Naive thymus-derived CD4-positive, alpha-beta T cell (primary cell): Measurements from ENCODE around the gene MYO9A. TPM values are rescaled to one million over a fixed set of nuclear protein-coding genes. Genes with fewer than 3 reads are reported as not detected.

Experiments used
- ATAC-seq: fragments of 150-1000 bp; cut with Tn5 transposase; 2 replicates; pipeline ENCODE4 v1.10.0; 2021; ENCODE audit warnings: mild to moderate bottlenecking, moderate library complexity
- CTCF ChIA-PET: fragments of 350-600 bp; sonication (Branson Sonifier 250); formaldehyde crosslinking; loops from one replicate; lab custom pipeline; 2021; ENCODE audit warnings: antibody characterized with exemption; lab: Charles Lee
- POLR2A ChIA-PET: fragments of 350-600 bp; sonication (Branson Sonifier 250); formaldehyde crosslinking; loops from one replicate; lab custom pipeline; 2021; ENCODE audit warnings: antibody characterized with exemption, inconsistent platforms; lab: Charles Lee
- DNase-seq, 9 donors: peaks; one replicate each; pipeline versions ENCODE4 v3.0.0 to v3.0.0-alpha.2; 2020 to 2022; ENCODE audit warnings: mixed read lengths in 1 of 9
- H3K27ac ChIP-seq: one replicate; pipeline ENCODE4 v1.7.0; 2013; ENCODE audit warnings: mild to moderate bottlenecking, low read depth, low read length, moderate library complexity
- H3K27me3 ChIP-seq, 2 donors: one replicate each; pipeline ENCODE4 v1.7.0; 2013; ENCODE audit warnings: low read length in 2 of 2, mild to moderate bottlenecking in 2 of 2, moderate library complexity in 2 of 2; ENCODE audit not compliant: control insufficient read depth in 2 of 2, insufficient read depth in 2 of 2
- H3K36me3 ChIP-seq, 3 experiments: 1 replicate in 2 of 3; 2 replicates in 1 of 3; pipeline ENCODE4 v1.7.0; 2013; ENCODE audit warnings: low read length in 3 of 3, mild to moderate bottlenecking in 3 of 3, moderate library complexity in 1 of 3; ENCODE audit not compliant: insufficient read depth in 3 of 3, control insufficient read depth in 2 of 3
- H3K4me1 ChIP-seq, 2 donors: one replicate each; pipeline ENCODE4 v1.7.0; 2013; ENCODE audit warnings: low read length in 2 of 2, mild to moderate bottlenecking in 2 of 2, moderate library complexity in 1 of 2; ENCODE audit not compliant: control insufficient read depth in 2 of 2, insufficient read depth in 2 of 2
- H3K4me3 ChIP-seq: 2 replicates; pipeline ENCODE4 v1.7.0; 2013; ENCODE audit warnings: mild to moderate bottlenecking, low read length
- H3K9me3 ChIP-seq, 3 experiments: 1 replicate in 2 of 3; 2 replicates in 1 of 3; pipeline ENCODE4 v1.7.0; 2013; ENCODE audit warnings: low read length in 3 of 3; ENCODE audit not compliant: control insufficient read depth in 2 of 3
- H3K27ac Mint-ChIP-seq, 9 donors: one replicate each; pipeline ENCODE4 v1.8.0; 2020 to 2022; ENCODE audit warnings: mixed read lengths in 9 of 9, mild to moderate bottlenecking in 8 of 9, moderate library complexity in 5 of 9, inconsistent platforms in 2 of 9
- H3K27me3 Mint-ChIP-seq, 5 donors: one replicate each; pipeline ENCODE4 v1.8.0; 2021 to 2022; ENCODE audit warnings: mixed read lengths in 5 of 5, mild to moderate bottlenecking in 1 of 5
- H3K36me3 Mint-ChIP-seq, 5 donors: one replicate each; pipeline ENCODE4 v1.8.0; 2020 to 2022; ENCODE audit warnings: mixed read lengths in 5 of 5, mild to moderate bottlenecking in 3 of 5, inconsistent platforms in 1 of 5
- H3K4me1 Mint-ChIP-seq, 7 donors: one replicate each; pipeline ENCODE4 v1.8.0; 2020 to 2022; ENCODE audit warnings: mixed read lengths in 7 of 7, mild to moderate bottlenecking in 3 of 7, inconsistent platforms in 1 of 7
- H3K4me3 Mint-ChIP-seq, 10 donors: one replicate each; pipeline ENCODE4 v1.8.0; 2020 to 2022; ENCODE audit warnings: mild to moderate bottlenecking in 10 of 10, mixed read lengths in 10 of 10, moderate library complexity in 6 of 10, inconsistent platforms in 2 of 10
- H3K9me3 Mint-ChIP-seq, 11 donors: one replicate each; pipeline ENCODE4 v1.8.0; 2020 to 2022; ENCODE audit warnings: mixed read lengths in 11 of 11, mild to moderate bottlenecking in 4 of 11, inconsistent platforms in 1 of 11, moderate library complexity in 1 of 11
- intact Hi-C, 2 donors: fragments of 100-400 bp; cut with micrococcal nuclease; formaldehyde crosslinking; loops; one replicate each; pipeline ENCODE4 v1.15.1; 2023
- polyA plus RNA-seq, 2 donors: library from polyadenylated mRNA; unstranded; fragments of 300-500 nt; fragmentation: Illumina TruSeq; gene quantifications; one replicate each; pipeline ENCODE4 v1.2.3, GENCODE V29; 2021
- total RNA-seq, 6 experiments: library from RNA in 5 of 6; stranded (reverse) in 5 of 6; gene quantifications; 1 replicate in 5 of 6; 2 replicates in 1 of 6; pipeline ENCODE4 v1.2.3 and lab custom pipeline; 2021 to 2026

Gene MYO9A
- total and polyA plus RNA-seq, 7 experiments from 2014 or later: 8.4 to 53.3 (median 29.0) TPM

DNA sequence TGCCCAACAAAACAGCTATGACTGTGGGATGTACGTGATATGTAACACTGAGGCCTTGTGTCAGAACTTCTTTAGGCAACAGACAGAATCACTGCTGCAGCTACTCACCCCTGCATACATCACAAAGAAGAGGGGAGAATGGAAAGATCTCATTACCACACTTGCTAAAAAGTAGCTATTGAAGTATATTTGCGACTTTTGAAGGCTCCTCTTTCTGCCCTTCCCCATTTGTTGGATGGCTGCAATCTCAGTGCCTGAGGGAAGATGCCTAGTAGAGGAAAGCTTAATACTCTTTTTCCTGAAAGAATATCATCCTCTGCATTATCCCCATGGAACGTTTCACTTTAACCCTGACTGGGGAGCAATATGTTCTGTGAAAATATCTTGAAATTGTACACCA, 22.1 kb upstream of the MYO9A start:
- ATAC-seq: no peak

GRCh38 chr15:72139667-72140066, 21.7 kb upstream of the MYO9A start:
- Mint-ChIP-seq H3K36me3 (peaks cover 0 to 4% (median 0%) of the 10 kb centered on the region in 5 donors), H3K4me3 (no peak overlapping the region), H3K27me3 (no peaks in the 10 kb centered on the region), H3K9me3 (no peaks in the 10 kb centered on the region), H3K4me1 (peaks cover 0 to 5% (median 0%) of the 10 kb centered on the region in 7 donors), H3K27ac (no peak overlapping the region)
- no peaks in the 10 kb centered on the region for H3K9me3 ChIP-seq
- CTCF ChIA-PET: no interaction called here
- no peak for DNase-seq
- no peaks in the 10 kb centered on the region for H3K27me3 ChIP-seq
- no peak for ATAC-seq
- intact Hi-C loops: no loop called here
- H3K27ac ChIP-seq: no peak overlapping the region
- no peak overlapping the region for H3K4me3 ChIP-seq
- no peaks in the 10 kb centered on the region for H3K36me3 ChIP-seq
- POLR2A ChIA-PET: interaction anchor here (0.6 kb wide), 2 partner anchors 27 to 92 kb away, joined by 3 to 4 read pairs; no protein-coding TSS in a partner anchor
- H3K4me1 ChIP-seq: no peaks in the 10 kb centered on the region

More for the DNA sequence above, 22.1 kb upstream of the MYO9A start:
- intact Hi-C loops: no loop called here
- Mint-ChIP-seq H3K36me3 (peaks cover 0 to 4% (median 0%) of the 10 kb centered on the region in 5 donors), H3K4me3 (no peak overlapping the region), H3K4me1 (peaks cover 0 to 5% (median 0%) of the 10 kb centered on the region in 7 donors), H3K27ac (no peak overlapping the region), H3K27me3 (peaks cover 0 to 2% (median 0%) of the 10 kb centered on the region in 5 donors), H3K9me3 (no peaks in the 10 kb centered on the region)
- H3K36me3 ChIP-seq: no peaks in the 10 kb centered on the region
- H3K4me1 ChIP-seq: no peaks in the 10 kb centered on the region
- POLR2A ChIA-PET: interaction anchor here (0.6 kb wide), 2 partner anchors 26 to 92 kb away, joined by 3 to 4 read pairs; no protein-coding TSS in a partner anchor
- no peaks in the 10 kb centered on the region for H3K27me3 ChIP-seq
- no peak for DNase-seq
- H3K4me3 ChIP-seq: no peak overlapping the region
- H3K9me3 ChIP-seq: no peaks in the 10 kb centered on the region
- H3K27ac ChIP-seq: no peak overlapping the region
- CTCF ChIA-PET: no interaction called here

DNA sequence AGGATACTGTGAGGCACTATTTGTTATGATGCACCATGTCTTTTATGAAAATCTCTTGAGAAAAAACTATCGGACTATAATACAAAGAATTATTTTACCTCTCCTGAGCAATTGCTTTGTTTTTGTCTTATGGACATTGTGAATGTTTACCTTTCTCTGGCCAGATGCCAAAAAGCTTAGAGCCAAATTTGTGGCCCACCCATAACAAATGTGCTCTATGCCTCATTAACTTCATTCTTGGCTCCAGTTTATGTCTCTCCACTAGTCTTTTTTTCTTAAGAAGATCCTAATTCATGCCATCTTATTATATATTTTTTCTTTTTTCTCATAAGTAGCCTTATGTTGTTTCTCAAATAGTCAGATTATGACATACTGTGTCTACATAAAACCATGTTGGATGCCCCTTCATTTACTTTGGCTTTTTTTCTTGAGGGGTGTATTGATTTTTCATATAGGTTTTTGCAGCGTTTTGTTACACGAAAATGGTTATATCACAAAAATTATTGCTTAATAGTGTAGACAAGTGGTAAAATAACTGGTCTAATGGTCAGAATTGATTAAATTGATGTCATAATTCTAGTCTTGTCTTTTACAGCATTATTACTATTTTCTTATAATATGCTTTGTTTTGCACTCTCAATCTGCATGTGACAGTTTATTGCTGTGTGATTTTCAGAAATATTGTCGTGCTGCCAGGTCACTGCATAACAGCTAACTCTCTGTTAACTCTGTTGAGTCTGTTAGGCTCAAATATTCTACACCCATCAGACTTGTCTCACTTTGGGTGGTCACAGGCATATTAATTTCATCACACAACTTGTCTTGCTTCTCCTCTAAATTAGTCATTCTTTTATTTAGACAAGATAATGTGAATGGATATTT, 18.5 kb upstream of the MYO9A start:
- intact Hi-C loops: no loop called here
- Histone ChIP-seq H3K27ac (no peak overlapping the region), H3K4me1 (no peaks in the 10 kb centered on the region), H3K4me3 (no peak overlapping the region), H3K9me3 (no peaks in the 10 kb centered on the region), H3K27me3 (no peaks in the 10 kb centered on the region), H3K36me3 (no peaks in the 10 kb centered on the region)
- peaks cover 0 to 4% (median 0%) of the 10 kb centered on the region in 5 donors for H3K36me3 Mint-ChIP-seq
- ATAC-seq (no peak), DNase-seq (no peak)
- CTCF ChIA-PET: no interaction called here
- H3K4me1 Mint-ChIP-seq: peaks cover 0 to 2% (median 0%) of the 10 kb centered on the region in 7 donors
- POLR2A ChIA-PET: interaction anchor here (0.9 kb wide), 1 partner anchor 9 kb away, joined by 4 read pairs; no protein-coding TSS in a partner anchor
- H3K4me3 Mint-ChIP-seq: no peak overlapping the region
- H3K27ac Mint-ChIP-seq: no peak overlapping the region
- H3K27me3 Mint-ChIP-seq: peaks cover 0 to 2% (median 0%) of the 10 kb centered on the region in 5 donors
- H3K9me3 Mint-ChIP-seq: no peaks in the 10 kb centered on the region

DNA sequence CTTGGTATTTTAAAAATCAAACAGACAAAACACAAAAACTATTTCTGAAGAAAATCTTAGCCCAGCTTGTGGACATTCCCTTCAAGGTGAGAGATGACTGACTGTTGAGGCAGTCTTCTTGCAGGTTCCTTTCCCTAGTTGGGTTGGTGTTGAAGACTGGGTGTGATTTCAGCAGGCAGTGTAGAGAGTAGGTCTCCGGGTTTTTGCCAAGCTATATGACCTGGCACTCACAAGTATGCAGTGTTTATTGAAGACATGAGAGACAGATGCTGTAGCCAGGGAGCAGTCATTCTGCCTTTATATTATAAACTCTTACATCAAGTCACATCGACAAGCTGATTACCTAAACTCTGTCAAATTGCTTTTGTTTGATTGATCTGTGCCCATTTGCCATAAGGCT, 17.8 kb upstream of the MYO9A start:
- Mint-ChIP-seq H3K9me3 (no peaks in the 10 kb centered on the region), H3K27ac (no peak overlapping the region), H3K4me1 (no peaks in the 10 kb centered on the region), H3K4me3 (no peak overlapping the region), H3K36me3 (peaks cover 0 to 4% (median 0%) of the 10 kb centered on the region in 5 donors), H3K27me3 (peaks cover 0 to 2% (median 0%) of the 10 kb centered on the region in 5 donors)
- H3K27me3 ChIP-seq: no peaks in the 10 kb centered on the region
- H3K36me3 ChIP-seq: no peaks in the 10 kb centered on the region
- H3K4me1 ChIP-seq: no peaks in the 10 kb centered on the region
- H3K27ac ChIP-seq: no peak overlapping the region
- no peak for ATAC-seq
- CTCF ChIA-PET: no interaction called here
- no peak overlapping the region for H3K4me3 ChIP-seq
- intact Hi-C loops: no loop called here
- POLR2A ChIA-PET: interaction anchor here (0.9 kb wide), 1 partner anchor 8 kb away, joined by 4 read pairs; no protein-coding TSS in a partner anchor
- DNase-seq: no peak
- H3K9me3 ChIP-seq: no peaks in the 10 kb centered on the region

DNA sequence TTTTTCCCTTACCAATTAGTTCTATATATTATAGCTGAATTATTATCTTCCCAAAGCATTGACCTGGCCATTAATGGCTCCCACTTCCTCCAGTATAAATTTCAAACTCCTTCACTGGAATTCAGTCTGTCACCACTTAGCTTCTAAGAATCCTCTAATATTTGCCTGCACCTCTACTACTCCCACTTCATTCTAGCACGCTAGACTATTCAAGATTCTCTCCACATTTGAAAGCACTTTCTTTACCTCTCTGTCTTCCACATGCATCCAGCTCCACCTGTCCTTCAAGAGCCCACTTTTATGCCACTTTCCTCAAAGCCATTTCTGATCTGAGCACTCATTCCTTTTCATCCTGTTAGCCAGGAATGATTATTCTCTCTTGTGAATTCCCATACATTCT, 15.3 kb upstream of the MYO9A start:
- CTCF ChIA-PET: no interaction called here
- Histone ChIP-seq H3K9me3 (no peaks in the 10 kb centered on the region), H3K36me3 (no peaks in the 10 kb centered on the region), H3K27ac (no peak overlapping the region), H3K4me1 (no peaks in the 10 kb centered on the region), H3K4me3 (no peak overlapping the region), H3K27me3 (no peaks in the 10 kb centered on the region)
- intact Hi-C loops: no loop called here
- Mint-ChIP-seq H3K27ac (no peak overlapping the region), H3K36me3 (no peaks in the 10 kb centered on the region), H3K4me3 (no peak overlapping the region), H3K9me3 (no peaks in the 10 kb centered on the region), H3K4me1 (no peaks in the 10 kb centered on the region), H3K27me3 (peaks cover 0 to 4% (median 0%) of the 10 kb centered on the region in 5 donors)
- ATAC-seq (no peak), DNase-seq (no peak)
- POLR2A ChIA-PET: no interaction called here

DNA sequence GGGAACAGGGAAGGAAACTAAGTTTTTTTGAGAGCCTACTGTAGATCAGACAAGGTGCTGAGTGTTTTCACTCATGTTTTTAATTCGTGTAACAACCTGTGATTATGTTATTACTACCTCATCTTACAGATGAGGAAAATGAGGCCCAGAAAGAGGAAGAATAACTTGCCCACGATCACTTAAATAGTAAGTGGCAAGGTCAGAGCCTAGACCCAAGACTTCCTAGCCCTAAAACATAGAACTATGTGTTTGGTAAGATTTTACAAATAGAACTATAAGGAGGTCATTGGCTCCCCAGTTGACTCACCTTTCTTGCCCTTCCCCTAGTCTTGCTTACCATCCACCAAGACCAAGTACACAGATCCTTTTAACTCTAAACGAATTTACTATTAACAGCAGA, 14.0 kb upstream of the MYO9A start:
- Histone ChIP-seq H3K36me3 (no peaks in the 10 kb centered on the region), H3K27ac (no peak overlapping the region), H3K4me3 (no peak overlapping the region), H3K9me3 (no peaks in the 10 kb centered on the region), H3K4me1 (no peaks in the 10 kb centered on the region), H3K27me3 (no peaks in the 10 kb centered on the region)
- H3K27ac Mint-ChIP-seq: no peak overlapping the region
- H3K36me3 Mint-ChIP-seq: no peaks in the 10 kb centered on the region
- no peak for ATAC-seq
- ChIA-PET CTCF (no interaction called here), POLR2A (no interaction called here)
- H3K27me3 Mint-ChIP-seq: peaks cover 0 to 7% (median 0%) of the 10 kb centered on the region in 5 donors
- no peaks in the 10 kb centered on the region for H3K4me1 Mint-ChIP-seq
- no peak for DNase-seq
- no peak overlapping the region for H3K4me3 Mint-ChIP-seq
- H3K9me3 Mint-ChIP-seq: no peaks in the 10 kb centered on the region
- intact Hi-C loops: no loop called here
